Mesendoderm (in vitro differentiated cells): ENCODE results near the gene U2SURP.

Experiments used
- DNase-seq: peaks from one replicate; pipeline ENCODE4 v3.0.0; 2013
- H2AK5ac ChIP-seq: 2 replicates; pipeline ENCODE4 v1.6.1; 2013; ENCODE audit warnings: low read length, inconsistent platforms
- H2BK120ac ChIP-seq: 2 replicates; pipeline ENCODE4 v1.6.1; 2013; ENCODE audit warnings: low read depth, mild to moderate bottlenecking, low read length, moderate library complexity, mixed read lengths
- H2BK15ac ChIP-seq: replicated peaks from 2 replicates; pipeline ENCODE4 v1.6.1; 2013; ENCODE audit warnings: low read depth, mild to moderate bottlenecking, moderate library complexity
- H2BK5ac ChIP-seq: 2 replicates; pipeline ENCODE4 v1.6.1; 2013; ENCODE audit warnings: low read length, inconsistent platforms
- H3K18ac ChIP-seq: 2 replicates; pipeline ENCODE4 v1.6.1; 2013; ENCODE audit warnings: mild to moderate bottlenecking, low read length, mixed read lengths
- H3K23ac ChIP-seq: one replicate; pipeline ENCODE4 v1.6.1; 2013; ENCODE audit warnings: low read length
- H3K27ac ChIP-seq: 2 replicates; pipeline ENCODE4 v1.5.1; 2013; ENCODE audit warnings: low read depth, mild to moderate bottlenecking, inconsistent platforms, low read length, moderate library complexity
- H3K27me3 ChIP-seq: 2 replicates; pipeline ENCODE4 v1.6.1; 2013; ENCODE audit warnings: low read length, control low read depth, mild to moderate bottlenecking, inconsistent platforms; ENCODE audit not compliant: insufficient read depth, poor library complexity
- H3K36me3 ChIP-seq: 2 replicates; pipeline ENCODE4 v1.6.1; 2013; ENCODE audit warnings: low read length, inconsistent platforms; ENCODE audit not compliant: control insufficient read depth, insufficient read depth
- H3K4ac ChIP-seq: one replicate; pipeline ENCODE4 v1.6.1; 2013; ENCODE audit warnings: low read depth, mild to moderate bottlenecking, low read length, moderate library complexity
- H3K4me1 ChIP-seq: 2 replicates; pipeline ENCODE4 v1.6.1; 2013; ENCODE audit warnings: low read depth, low read length, inconsistent platforms; ENCODE audit not compliant: control insufficient read depth
- H3K4me2 ChIP-seq: 2 replicates; pipeline ENCODE4 v1.6.1; 2013; ENCODE audit warnings: low read length
- H3K4me3 ChIP-seq: 2 replicates; pipeline ENCODE4 v1.5.1; 2013; ENCODE audit warnings: mild to moderate bottlenecking, low read length
- H3K56ac ChIP-seq: one replicate; pipeline ENCODE4 v1.6.1; 2013; ENCODE audit warnings: low read length
- H3K79me1 ChIP-seq: 2 replicates; pipeline ENCODE4 v1.6.1; 2013; ENCODE audit warnings: low read length, inconsistent platforms
- H3K79me2 ChIP-seq: 2 replicates; pipeline ENCODE4 v1.6.1; 2013; ENCODE audit warnings: mild to moderate bottlenecking, low read length; ENCODE audit not compliant: control insufficient read depth, insufficient read depth
- H3K9ac ChIP-seq: 2 replicates; pipeline ENCODE4 v1.6.1; 2013; ENCODE audit warnings: low read length, inconsistent platforms
- H4K5ac ChIP-seq: one replicate; pipeline ENCODE4 v1.6.1; 2013; ENCODE audit warnings: low read length
- H4K8ac ChIP-seq: one replicate; pipeline ENCODE4 v1.6.1; 2013; ENCODE audit warnings: low read depth, mild to moderate bottlenecking, control low read depth, low read length, moderate library complexity
- WGBS: extraction: QIAGEN DNeasy Blood & Tissue Kit; methylation state at CpG from one replicate; pipeline ENCODE4 v1.1.7; 2013; ENCODE audit warnings: low lambda C conversion rate, missing lambda C conversion rate; ENCODE audit not compliant: insufficient coverage; ENCODE audit errors: extremely low coverage; 5-methylcytosine and 5-hydroxymethylcytosine counted together

Gene U2SURP

GRCh38 chr3:143090486-143090885 lies 89.1 kb downstream of the U2SURP start:
- Histone ChIP-seq H3K4ac (no peak overlapping the region), H3K23ac (no peak overlapping the region), H3K27ac (no peak overlapping the region), H3K18ac (no peak overlapping the region), H2AK5ac (no peak overlapping the region), H3K9ac (no peak overlapping the region), H3K27me3 (no peaks in the 10 kb centered on the region), H3K4me1 (no peaks in the 10 kb centered on the region), H3K79me2 (no peaks in the 10 kb centered on the region), H3K36me3 (no peaks in the 10 kb centered on the region), H2BK120ac (no peak overlapping the region), H4K5ac (no peak overlapping the region), H2BK15ac (no peak overlapping the region), H4K8ac (no peak overlapping the region), H3K4me2 (no peak overlapping the region), H3K56ac (no peak overlapping the region), H3K79me1 (no peaks in the 10 kb centered on the region), H3K4me3 (no peak overlapping the region), H2BK5ac (no peak overlapping the region)
- WGBS: no CpG with 5 or more reads among the region's 5 CpGs
- peak; percentile 41 for DNase-seq

- Histone ChIP-seq H2BK5ac (no peak overlapping the region), H3K4ac (no peak overlapping the region), H3K36me3 (no peaks in the 10 kb centered on the region), H3K27ac (no peak overlapping the region), H2BK15ac (no peak overlapping the region), H3K56ac (no peak overlapping the region), H3K4me3 (no peak overlapping the region), H3K4me1 (no peaks in the 10 kb centered on the region), H3K23ac (no peak overlapping the region), H3K27me3 (no peaks in the 10 kb centered on the region), H2AK5ac (no peak overlapping the region), H3K79me2 (no peaks in the 10 kb centered on the region), H3K4me2 (no peak overlapping the region), H3K9ac (no peak overlapping the region), H2BK120ac (no peak overlapping the region), H4K5ac (no peak overlapping the region), H4K8ac (no peak overlapping the region), H3K18ac (no peak overlapping the region), H3K79me1 (no peaks in the 10 kb centered on the region)
- no CpG with 5 or more reads among the region's 9 CpGs for WGBS
- DNase-seq: no peak
Observed at GRCh38 chr3:143090976-143091837, 89.8 kb downstream of the U2SURP start.

GRCh38 chr3:143092191-143092590 lies 90.8 kb downstream of the U2SURP start:
- no CpG with 5 or more reads among the region's 1 CpG for WGBS
- Histone ChIP-seq H3K9ac (no peak overlapping the region), H3K79me1 (no peaks in the 10 kb centered on the region), H3K27ac (no peak overlapping the region), H2AK5ac (no peak overlapping the region), H3K4me2 (no peak overlapping the region), H3K27me3 (no peaks in the 10 kb centered on the region), H2BK120ac (no peak overlapping the region), H2BK15ac (no peak overlapping the region), H3K23ac (no peak overlapping the region), H3K36me3 (no peaks in the 10 kb centered on the region), H2BK5ac (no peak overlapping the region), H3K79me2 (no peaks in the 10 kb centered on the region), H4K5ac (no peak overlapping the region), H3K4me3 (no peak overlapping the region), H3K56ac (no peak overlapping the region), H4K8ac (no peak overlapping the region), H3K4ac (no peak overlapping the region), H3K4me1 (no peaks in the 10 kb centered on the region), H3K18ac (no peak overlapping the region)
- DNase-seq: no peak

GRCh38 chr3:143095813-143096212 lies 94.4 kb downstream of the U2SURP start:
- Histone ChIP-seq H3K27ac (no peak overlapping the region), H3K27me3 (no peaks in the 10 kb centered on the region), H3K4ac (no peak overlapping the region), H2AK5ac (no peak overlapping the region), H3K4me2 (no peak overlapping the region), H3K4me3 (no peak overlapping the region), H4K5ac (no peak overlapping the region), H3K4me1 (no peaks in the 10 kb centered on the region), H3K79me1 (no peaks in the 10 kb centered on the region), H4K8ac (no peak overlapping the region), H3K9ac (no peak overlapping the region), H3K36me3 (no peaks in the 10 kb centered on the region), H3K23ac (no peak overlapping the region), H3K18ac (no peak overlapping the region), H3K79me2 (no peaks in the 10 kb centered on the region), H3K56ac (no peak overlapping the region), H2BK5ac (no peak overlapping the region), H2BK120ac (no peak overlapping the region), H2BK15ac (no peak overlapping the region)
- no CpG with 5 or more reads among the region's 2 CpGs for WGBS
- DNase-seq: no peak

- H4K8ac ChIP-seq: no peak overlapping the region
- no peak overlapping the region for H3K4me2 ChIP-seq
- no peak overlapping the region for H3K4ac ChIP-seq
- no peak overlapping the region for H2AK5ac ChIP-seq
- WGBS: no CpG with 5 or more reads among the region's 5 CpGs
- H3K9ac ChIP-seq: no peak overlapping the region
- H4K5ac ChIP-seq: no peak overlapping the region
- H3K27me3 ChIP-seq: no peaks in the 10 kb centered on the region
- no peaks in the 10 kb centered on the region for H3K36me3 ChIP-seq
- H2BK5ac ChIP-seq: no peak overlapping the region
- no peaks in the 10 kb centered on the region for H3K79me1 ChIP-seq
- no peak for DNase-seq
- H3K4me1 ChIP-seq: no peaks in the 10 kb centered on the region
- no peak overlapping the region for H3K18ac ChIP-seq
- no peak overlapping the region for H3K56ac ChIP-seq
- H3K27ac ChIP-seq: no peak overlapping the region
- H3K23ac ChIP-seq: no peak overlapping the region
- H2BK120ac ChIP-seq: no peak overlapping the region
- H2BK15ac ChIP-seq: no peak overlapping the region
- H3K79me2 ChIP-seq: no peaks in the 10 kb centered on the region
- H3K4me3 ChIP-seq: no peak overlapping the region
Observed at GRCh38 chr3:143098032-143098764, 96.8 kb downstream of the U2SURP start.
